NB4 (cell line): ENCODE measurements around the gene SUSD5.

Experiments
- DNase-seq: peaks from one replicate; pipeline ENCODE4 v3.0.0; 2010; ENCODE audit warnings: low read depth
- H3K4me3 ChIP-seq: one replicate; pipeline ENCODE4 v1.5.1; 2011; ENCODE audit warnings: mild to moderate bottlenecking, low read depth, low read length, moderate library complexity
- CTCF ChIP-seq: IDR thresholded peaks from one replicate; pipeline ENCODE4 v1.5.1; 2012; ENCODE audit warnings: low read depth, low read length
- MAX ChIP-seq: IDR thresholded peaks from 2 replicates; pipeline ENCODE4 v1.6.1; 2011; ENCODE audit warnings: low read depth, low read length
- MYC ChIP-seq: IDR thresholded peaks from 2 replicates; pipeline ENCODE4 v1.6.1; 2011; ENCODE audit warnings: low read depth, low read length
- POLR2A ChIP-seq: IDR thresholded peaks from 2 replicates; pipeline ENCODE4 v1.6.1; 2011; ENCODE audit warnings: mild to moderate bottlenecking; ENCODE audit not compliant: insufficient read length; ENCODE audit errors: extremely low read depth

Gene SUSD5

DNA sequence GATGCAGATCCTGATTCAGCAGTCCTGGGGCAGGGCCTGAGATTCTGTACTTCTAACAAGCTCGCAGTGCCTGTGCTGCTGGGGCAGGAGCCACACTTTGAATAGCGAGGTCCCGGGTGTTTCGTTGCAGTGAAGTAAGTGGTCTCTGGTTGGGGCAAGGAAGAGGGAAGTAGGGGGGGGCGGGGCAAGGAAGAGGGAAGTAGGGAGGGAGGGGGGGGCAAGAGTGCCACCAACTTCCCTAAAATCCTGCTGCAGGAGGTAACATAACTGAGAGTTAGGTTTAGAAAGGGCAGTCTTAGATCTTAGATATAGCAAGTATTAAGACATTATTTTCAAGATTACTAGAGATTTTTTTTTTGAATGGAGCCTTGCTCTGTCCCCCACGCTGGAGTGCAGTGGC, 69.3 kb downstream of the SUSD5 start:
- DNase-seq, result peak; percentile 57
- TF ChIP-seq MAX, result no peak
- no peak for TF ChIP-seq CTCF
- TF ChIP-seq POLR2A, result no peak
- no peak for TF ChIP-seq MYC

GRCh38 chr3:33146791-33147445, 71.7 kb downstream of the SUSD5 start:
- H3K4me3 ChIP-seq, result no peak overlapping the region
- no peak for DNase-seq
- TF ChIP-seq CTCF, result no peak

More for the DNA sequence above, 69.3 kb downstream of the SUSD5 start:
- H3K4me3 ChIP-seq, result no peak overlapping the region

DNA sequence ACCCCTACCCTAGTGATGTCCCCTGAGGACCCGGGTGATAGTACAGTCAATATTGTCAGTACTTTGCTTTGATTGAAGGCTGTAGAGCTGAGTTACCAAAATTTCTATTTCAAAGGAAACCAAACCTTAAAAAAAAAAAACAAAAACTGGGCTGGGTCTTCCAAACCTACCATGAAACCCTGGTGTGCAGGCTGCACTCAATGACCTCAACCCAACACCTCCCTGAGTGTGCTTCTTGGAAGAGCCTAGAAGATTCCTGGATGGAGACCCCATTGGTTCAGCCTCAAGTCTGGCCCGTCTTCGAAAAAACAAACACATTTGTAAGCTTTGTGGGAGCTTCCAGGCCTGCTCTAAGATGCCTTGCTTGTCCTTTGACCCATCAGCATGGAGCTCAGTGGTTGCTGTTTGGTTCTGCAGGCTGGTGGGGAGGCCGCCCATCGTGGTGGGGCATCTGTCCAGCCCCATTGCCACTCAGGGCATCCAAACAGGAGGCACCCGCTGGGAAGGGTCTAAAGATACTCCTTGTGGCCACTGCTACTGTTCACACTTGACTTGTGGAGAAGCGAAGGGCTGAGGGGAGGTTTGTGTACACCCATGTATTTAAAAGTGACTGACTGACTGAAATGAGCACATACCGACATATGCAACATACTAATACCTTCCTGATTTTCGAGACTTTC, 72.6 kb downstream of the SUSD5 start:
- H3K4me3 ChIP-seq, result no peak overlapping the region
- TF ChIP-seq CTCF (no peak), MYC (no peak), POLR2A (no peak), MAX (no peak)
- no peak for DNase-seq

- no peak overlapping the region for H3K4me3 ChIP-seq
- no peak for DNase-seq
- TF ChIP-seq CTCF, result no peak
Observed at GRCh38 chr3:33145221-33145900, 73.2 kb downstream of the SUSD5 start.

- no peak for TF ChIP-seq POLR2A
- TF ChIP-seq CTCF, result peak; percentile 51
Observed at GRCh38 chr3:33144433-33144832, 74.2 kb downstream of the SUSD5 start.

GRCh38 chr3:33141006-33141405, 77.6 kb downstream of the SUSD5 start:
- no peak overlapping the region for H3K4me3 ChIP-seq
- no peak for DNase-seq
- TF ChIP-seq POLR2A (no peak), CTCF (no peak), MYC (no peak), MAX (no peak)

More at GRCh38 chr3:33144433-33144832, 74.2 kb downstream of the SUSD5 start:
- peak; percentile 50 for DNase-seq
- no peak overlapping the region for H3K4me3 ChIP-seq
